ENCODE data around the gene SH3BGR. TPM values are rescaled to one million over a fixed set of nuclear protein-coding genes. Genes with fewer than 3 reads are reported as not detected.

The SH3BGR gene
- total RNA-seq, 4 donors from 2014 or later = 92.9 to 182 (median 149) TPM

- in situ Hi-C loops (cut with MboI; ENCODE audit: low sequenced_read_pairs in 4 of 4) = loop anchor here in 1 of 4 donors (25.0 kb wide), 1 partner anchor 95 kb away; no protein-coding TSS in a partner anchor
- ATAC-seq = no peak
- Histone ChIP-seq H3K4me1 (no peaks in the 10 kb centered on the region), H3K27ac (no peak overlapping the region), H3K27me3 (no peaks in the 10 kb centered on the region), H3K9me3 (no peaks in the 10 kb centered on the region), H3K36me3 (no peaks in the 10 kb centered on the region), H3K4me3 (no peak overlapping the region)
- intact Hi-C loops (cut with DNase I; ENCODE audit: low total_unique reads) = no loop called here
- DNase-seq = no peak
- TF ChIP-seq CTCF (IDR thresholded peaks at IDR 0.05 in 4 of 5, conservative IDR thresholded peaks at IDR 0.05 in 1 of 5) = no peak
- TF ChIP-seq POLR2A (IDR thresholded peaks at IDR 0.05) = no peak
Observed at GRCh38 chr21:39542736-39543135, 91.0 kb downstream of the SH3BGR start.

- Histone ChIP-seq H3K4me1 (no peaks in the 10 kb centered on the region), H3K36me3 (no peaks in the 10 kb centered on the region), H3K4me3 (no peak overlapping the region), H3K9me3 (no peaks in the 10 kb centered on the region), H3K27me3 (no peaks in the 10 kb centered on the region), H3K27ac (no peak overlapping the region)
- in situ Hi-C loops (cut with MboI; ENCODE audit: low sequenced_read_pairs in 4 of 4) (loop anchor here in 1 of 4 donors (25.0 kb wide), 1 partner anchor 91 kb away; no protein-coding TSS in a partner anchor), intact Hi-C loops (cut with DNase I; ENCODE audit: low total_unique reads) (no loop called here)
- ATAC-seq (no peak), DNase-seq (no peak)
- TF ChIP-seq POLR2A (IDR thresholded peaks at IDR 0.05) (no peak), CTCF (IDR thresholded peaks at IDR 0.05 in 4 of 5, conservative IDR thresholded peaks at IDR 0.05 in 1 of 5) (no peak)
Observed at GRCh38 chr21:39546522-39546921, 94.8 kb downstream of the SH3BGR start.

GRCh38 chr21:39552856-39553255 lies 101.1 kb downstream of the SH3BGR start:
- Histone ChIP-seq H3K27me3 (no peaks in the 10 kb centered on the region), H3K4me1 (no peaks in the 10 kb centered on the region), H3K27ac (no peak overlapping the region), H3K9me3 (no peaks in the 10 kb centered on the region), H3K36me3 (no peaks in the 10 kb centered on the region), H3K4me3 (no peak overlapping the region)
- ATAC-seq (no peak), DNase-seq (no peak)
- TF ChIP-seq CTCF (IDR thresholded peaks at IDR 0.05 in 4 of 5, conservative IDR thresholded peaks at IDR 0.05 in 1 of 5) = no peak
- no peak for TF ChIP-seq POLR2A (IDR thresholded peaks at IDR 0.05)
- in situ Hi-C loops (cut with MboI; ENCODE audit: low sequenced_read_pairs in 4 of 4) = no loop called here
- intact Hi-C loops (cut with DNase I; ENCODE audit: low total_unique reads) = no loop called here

GRCh38 chr21:39553331-39553730 lies 101.6 kb downstream of the SH3BGR start:
- TF ChIP-seq CTCF (IDR thresholded peaks at IDR 0.05 in 4 of 5, conservative IDR thresholded peaks at IDR 0.05 in 1 of 5) (no peak), POLR2A (IDR thresholded peaks at IDR 0.05) (no peak)
- Histone ChIP-seq H3K4me3 (no peak overlapping the region), H3K27ac (no peak overlapping the region), H3K36me3 (no peaks in the 10 kb centered on the region), H3K27me3 (no peaks in the 10 kb centered on the region), H3K9me3 (no peaks in the 10 kb centered on the region), H3K4me1 (no peaks in the 10 kb centered on the region)
- in situ Hi-C loops (cut with MboI; ENCODE audit: low sequenced_read_pairs in 4 of 4) (no loop called here), intact Hi-C loops (cut with DNase I; ENCODE audit: low total_unique reads) (no loop called here)
- no peak for ATAC-seq
- no peak for DNase-seq
